Hepatocyte (in vitro differentiated cells): ENCODE measurements around the gene HRAS. TPM values are rescaled to one million over a fixed set of nuclear protein-coding genes. Genes with fewer than 3 reads are reported as not detected.

Experiments
- DNase-seq: peaks from one replicate; pipeline ENCODE4 v3.0.0-alpha.2; 2016; ENCODE audit warnings: low spot score
- H2AFZ ChIP-seq: fragments of 200-600 bp; sonication (generic); 2 replicates; pipeline ENCODE4 v1.6.0; 2016; ENCODE audit warnings: antibody characterized with exemption, mild to moderate bottlenecking
- H3K27ac ChIP-seq: fragments of 200-600 bp; sonication (generic); 2 replicates; pipeline ENCODE4 v1.5.1; 2016; ENCODE audit warnings: mild to moderate bottlenecking
- H3K27me3 ChIP-seq: fragments of 200-600 bp; sonication (generic); 2 replicates; pipeline ENCODE4 v1.6.1; 2016
- H3K36me3 ChIP-seq: fragments of 200-600 bp; sonication (generic); replicated peaks from 2 replicates; pipeline ENCODE4 v1.5.1; 2016; ENCODE audit warnings: low read depth; ENCODE audit not compliant: insufficient read depth
- H3K4me1 ChIP-seq: fragments of 200-600 bp; sonication (generic); 2 replicates; pipeline ENCODE4 v1.5.1; 2016; ENCODE audit warnings: mild to moderate bottlenecking, moderate library complexity; ENCODE audit not compliant: insufficient read depth
- H3K4me2 ChIP-seq: fragments of 200-600 bp; sonication (generic); 2 replicates; pipeline ENCODE4 v1.6.0; 2016
- H3K4me3 ChIP-seq: fragments of 200-600 bp; sonication (generic); 2 replicates; pipeline ENCODE4 v1.5.1; 2016; ENCODE audit warnings: mild to moderate bottlenecking
- H3K79me2 ChIP-seq: fragments of 200-600 bp; sonication (generic); 2 replicates; pipeline ENCODE4 v1.6.0; 2017; ENCODE audit warnings: mild to moderate bottlenecking
- H3K9me2 ChIP-seq: fragments of 200-600 bp; sonication (generic); replicated peaks from 2 replicates; pipeline ENCODE4 v1.6.0; 2017; ENCODE audit warnings: mild to moderate bottlenecking; ENCODE audit not compliant: insufficient read depth
- H3K9me3 ChIP-seq: fragments of 200-600 bp; sonication (generic); 2 replicates; pipeline ENCODE4 v1.5.1; 2016; ENCODE audit warnings: low read depth, mild to moderate bottlenecking
- H4K20me1 ChIP-seq: fragments of 200-600 bp; sonication (generic); 2 replicates; pipeline ENCODE4 v1.6.0; 2016; ENCODE audit warnings: mild to moderate bottlenecking; ENCODE audit not compliant: insufficient read depth, poor library complexity, severe bottlenecking
- EZH2 ChIP-seq: fragments of 200-600 bp; sonication (generic); IDR thresholded peaks from 2 replicates; pipeline ENCODE4 v1.6.1; 2016; ENCODE audit warnings: antibody characterized with exemption, mild to moderate bottlenecking, borderline replicate concordance
- EZH2phosphoT487 ChIP-seq: fragments of 200-600 bp; sonication (generic); IDR thresholded peaks from one replicate; pipeline ENCODE4 v1.6.1; 2018; ENCODE audit warnings: antibody characterized with exemption, mild to moderate bottlenecking, low read depth, moderate library complexity; ENCODE audit not compliant: unreplicated experiment, severe bottlenecking
- WGBS: methylation state at CpG from one replicate; pipeline ENCODE4 v1.1.6; 2016; ENCODE audit warnings: low lambda C conversion rate; ENCODE audit errors: missing lambda C conversion rate; 5-methylcytosine and 5-hydroxymethylcytosine counted together
- polyA plus RNA-seq: library from polyadenylated mRNA; unstranded; fragments of >200 nt; fragmentation: Nextera tagmentation; extraction: Ambion mirVana; gene quantifications from 2 replicates; pipeline ENCODE4 v1.2.1, GENCODE V29; 2016
- total RNA-seq: library from RNA; depleted of rRNA; stranded (reverse); fragments of >200 nt; gene quantifications from 2 replicates; pipeline ENCODE4 v1.2.3, GENCODE V29; 2014
- TF ChIP-seq, protein P1 (sequence below): fragments of 200-600 bp; sonication (generic); IDR thresholded peaks from 2 replicates; pipeline ENCODE4 v1.5.1; 2016; ENCODE audit warnings: antibody characterized with exemption, mild to moderate bottlenecking; ENCODE audit not compliant: poor library complexity

HRAS gene
- total and polyA plus RNA-seq, 2 experiments from 2014 or later, result 28.4 to 57.9 TPM

DNA sequence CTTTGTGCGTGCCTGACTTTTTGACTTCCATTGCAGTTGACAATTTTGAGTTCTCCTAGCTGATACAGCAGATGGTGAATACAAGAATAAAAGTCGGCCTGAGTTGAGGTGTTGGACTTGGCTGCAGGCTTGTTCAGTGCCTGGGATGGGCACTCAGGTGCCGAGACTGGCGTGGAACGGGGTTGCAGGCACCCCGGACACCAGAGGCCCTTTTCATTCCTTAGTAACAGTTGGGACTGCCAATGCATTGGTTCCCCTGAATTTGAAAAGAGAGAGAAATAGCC is 42.2 kb upstream of the HRAS start:
- Histone ChIP-seq H3K27me3 (no peaks in the 10 kb centered on the region), H3K9me3 (no peaks in the 10 kb centered on the region), H3K4me2 (peak overlapping the region; percentile 87), H4K20me1 (peaks cover 50% of the 10 kb centered on the region), H3K79me2 (peaks cover 58% of the 10 kb centered on the region), H3K27ac (peak overlapping the region; percentile 91), H3K36me3 (no peaks in the 10 kb centered on the region), H3K9me2 (no peaks in the 10 kb centered on the region), H3K4me1 (peaks cover 55% of the 10 kb centered on the region), H3K4me3 (peak overlapping the region; percentile 60), H2AFZ (no peak overlapping the region)
- WGBS, result 73% methylated on average over 6 of the region's 6 CpGs
- TF ChIP-seq, protein P1, sequence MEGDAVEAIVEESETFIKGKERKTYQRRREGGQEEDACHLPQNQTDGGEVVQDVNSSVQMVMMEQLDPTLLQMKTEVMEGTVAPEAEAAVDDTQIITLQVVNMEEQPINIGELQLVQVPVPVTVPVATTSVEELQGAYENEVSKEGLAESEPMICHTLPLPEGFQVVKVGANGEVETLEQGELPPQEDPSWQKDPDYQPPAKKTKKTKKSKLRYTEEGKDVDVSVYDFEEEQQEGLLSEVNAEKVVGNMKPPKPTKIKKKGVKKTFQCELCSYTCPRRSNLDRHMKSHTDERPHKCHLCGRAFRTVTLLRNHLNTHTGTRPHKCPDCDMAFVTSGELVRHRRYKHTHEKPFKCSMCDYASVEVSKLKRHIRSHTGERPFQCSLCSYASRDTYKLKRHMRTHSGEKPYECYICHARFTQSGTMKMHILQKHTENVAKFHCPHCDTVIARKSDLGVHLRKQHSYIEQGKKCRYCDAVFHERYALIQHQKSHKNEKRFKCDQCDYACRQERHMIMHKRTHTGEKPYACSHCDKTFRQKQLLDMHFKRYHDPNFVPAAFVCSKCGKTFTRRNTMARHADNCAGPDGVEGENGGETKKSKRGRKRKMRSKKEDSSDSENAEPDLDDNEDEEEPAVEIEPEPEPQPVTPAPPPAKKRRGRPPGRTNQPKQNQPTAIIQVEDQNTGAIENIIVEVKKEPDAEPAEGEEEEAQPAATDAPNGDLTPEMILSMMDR, result no peak
- no peak for TF ChIP-seq EZH2
- no peak for TF ChIP-seq EZH2phosphoT487
- no peak for DNase-seq

DNA sequence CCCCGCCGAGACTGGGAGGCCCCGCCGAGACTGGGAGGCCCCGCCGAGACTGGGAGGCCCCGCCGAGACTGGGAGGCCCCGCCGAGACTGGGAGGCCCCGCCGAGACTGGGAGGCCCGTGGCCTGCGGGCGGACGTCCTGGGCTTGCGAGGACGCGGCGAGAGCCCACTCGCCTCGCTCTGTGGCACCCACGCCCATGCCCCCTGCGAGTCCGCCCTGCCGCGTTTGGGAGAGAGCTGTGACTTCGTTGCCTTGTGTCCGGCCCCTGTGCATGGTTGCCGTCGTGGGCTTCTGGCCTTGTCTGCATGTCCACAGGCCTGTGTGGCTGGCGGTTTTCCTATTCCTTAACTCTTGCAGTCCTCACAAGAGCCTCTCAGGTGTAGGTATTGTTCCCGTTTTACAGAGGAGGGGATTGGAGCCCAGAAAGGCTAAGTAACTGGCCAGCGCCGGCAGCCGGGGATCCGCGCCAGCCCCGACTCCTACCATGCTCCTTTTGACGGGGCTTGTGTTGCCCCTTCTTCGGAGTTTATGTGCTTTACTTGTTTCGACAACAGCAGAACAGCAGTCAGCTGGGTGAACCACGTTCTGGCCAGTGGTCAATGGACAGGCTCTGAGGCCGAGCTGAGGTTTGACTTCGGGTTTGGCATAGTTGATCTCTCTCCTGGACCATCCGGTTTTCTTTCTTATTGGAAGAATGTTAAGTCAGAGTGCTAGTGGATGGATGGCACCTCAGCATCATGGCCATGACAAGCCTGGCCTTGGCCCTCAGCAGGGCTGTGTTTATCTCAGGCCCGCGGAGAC is 41.6 kb upstream of the HRAS start:
- WGBS, result 8% methylated on average over 35 of the region's 48 CpGs
- Histone ChIP-seq H3K9me3 (no peaks in the 10 kb centered on the region), H3K36me3 (no peaks in the 10 kb centered on the region), H3K27me3 (no peaks in the 10 kb centered on the region), H3K4me2 (peak overlapping the region; percentile 87), H4K20me1 (peaks cover 50% of the 10 kb centered on the region), H3K79me2 (peaks cover 53% of the 10 kb centered on the region), H3K27ac (peak overlapping the region; percentile 91), H3K9me2 (no peaks in the 10 kb centered on the region), H3K4me3 (peak overlapping the region; percentile 60), H2AFZ (no peak overlapping the region), H3K4me1 (peaks cover 55% of the 10 kb centered on the region)
- TF ChIP-seq EZH2, result no peak
- TF ChIP-seq EZH2phosphoT487, result no peak
- TF ChIP-seq, protein P1, result no peak
- no peak for DNase-seq

DNA sequence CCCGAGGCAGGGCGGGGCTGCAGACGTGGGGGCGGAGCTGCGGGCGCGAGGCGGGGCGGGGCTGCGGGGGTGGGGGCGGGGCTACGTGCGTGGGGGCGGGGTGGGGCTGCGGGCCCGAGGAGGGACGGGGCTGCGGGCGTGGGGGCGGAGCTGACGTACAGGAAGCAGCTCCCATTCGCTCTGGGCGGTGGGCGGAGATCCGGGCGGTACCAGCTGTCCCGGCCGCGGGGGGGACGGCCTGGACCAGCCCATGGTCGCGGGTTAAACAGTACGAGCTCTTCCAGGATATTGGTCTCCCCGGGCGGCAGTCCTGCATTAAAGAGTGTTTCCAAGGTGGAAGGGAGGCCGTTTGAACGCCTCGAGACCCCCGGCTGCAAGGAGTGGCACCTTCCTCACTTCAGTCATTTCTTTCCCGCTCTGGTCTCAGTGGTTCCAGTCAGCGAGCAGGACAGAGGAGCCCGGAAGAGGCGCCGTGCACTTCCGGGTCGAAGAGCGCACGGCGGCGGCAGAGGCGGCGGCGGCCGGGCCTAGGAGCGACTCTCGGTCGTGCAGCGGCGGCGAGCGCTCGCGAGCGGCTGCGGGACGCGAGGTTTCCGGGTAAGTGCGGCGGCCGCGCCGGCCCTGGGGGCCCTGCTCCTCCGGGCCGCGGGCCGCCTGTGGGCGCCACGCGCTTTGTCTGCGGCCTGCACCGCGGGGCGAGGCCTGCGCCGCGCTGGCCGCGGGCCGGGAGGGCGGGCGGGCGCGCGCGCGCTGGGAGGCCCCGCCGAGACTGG is 40.8 kb upstream of the HRAS start, which contains the start of gene PHRF1:
PHRF1 (plus strand) TSS at position 475 of the 773 bp plus-strand sequence. CDS start 5,043 bp downstream, outside the sequence.
- no peaks in the 10 kb centered on the region for H3K27me3 ChIP-seq
- peaks cover 41% of the 10 kb centered on the region for H4K20me1 ChIP-seq
- no peaks in the 10 kb centered on the region for H3K36me3 ChIP-seq
- peak within 1 kb of the TSS; percentile 98 for H3K27ac ChIP-seq
- H3K9me2 ChIP-seq, result no peaks in the 10 kb centered on the region
- peak; percentile 98 for DNase-seq
- peaks cover 45% of the 10 kb centered on the region for H3K79me2 ChIP-seq
- H3K4me2 ChIP-seq, result peak within 1 kb of the TSS; percentile 99
- H3K4me3 ChIP-seq, result peak within 1 kb of the TSS; percentile 79
- WGBS, result 2% methylated on average over 79 of the region's 99 CpGs
- H3K9me3 ChIP-seq, result no peaks in the 10 kb centered on the region
- peak within 1 kb of the TSS; percentile 82 for H2AFZ ChIP-seq
- no peak for TF ChIP-seq EZH2phosphoT487
- TF ChIP-seq, protein P1, result no peak
- no peak for TF ChIP-seq EZH2
- H3K4me1 ChIP-seq, result peaks cover 55% of the 10 kb centered on the region
